Measurements from ENCODE around the gene ARAP2.
"Not testable (repeated sequence)": the region's sequence is repeated elsewhere in the genome, so short reads cannot be mapped to it uniquely, and the experiment has no call there.

Gene ARAP2

DNA sequence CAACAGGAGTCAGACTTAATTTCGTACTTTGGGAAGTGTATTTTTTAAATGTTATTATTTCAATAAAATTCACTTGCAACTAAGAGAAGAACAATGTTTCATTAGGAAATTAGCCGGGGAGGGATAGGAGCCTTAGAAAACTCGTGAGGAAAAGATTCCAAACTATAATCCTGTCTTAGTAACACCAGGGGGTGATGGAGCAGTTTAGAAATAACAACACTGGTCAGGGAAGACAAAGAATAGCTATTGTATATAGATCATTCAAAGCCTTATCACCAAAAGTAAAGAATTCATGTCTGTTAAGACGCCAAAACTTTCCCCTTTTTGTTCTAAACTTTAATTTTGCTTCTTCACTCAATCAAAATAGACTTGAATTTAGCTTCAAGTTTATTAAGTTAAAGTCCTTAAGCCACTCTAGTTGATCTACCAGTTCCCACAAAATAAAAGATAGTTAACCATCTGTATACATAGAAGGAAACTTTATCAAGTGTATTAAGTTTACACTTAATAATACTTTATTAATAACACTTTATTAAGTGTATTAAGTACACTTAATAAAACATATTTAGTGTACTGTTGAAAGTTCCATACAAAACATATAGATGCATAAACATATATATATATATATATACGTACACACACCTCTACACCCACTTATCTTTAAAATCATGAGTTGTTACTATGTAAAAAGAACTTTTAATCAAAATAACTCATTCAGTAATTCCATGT, 60.5 kb downstream of the ARAP2 start:
- DNase-seq (ENCODE audit: low read depth in 2 of 2): no peak

DNA sequence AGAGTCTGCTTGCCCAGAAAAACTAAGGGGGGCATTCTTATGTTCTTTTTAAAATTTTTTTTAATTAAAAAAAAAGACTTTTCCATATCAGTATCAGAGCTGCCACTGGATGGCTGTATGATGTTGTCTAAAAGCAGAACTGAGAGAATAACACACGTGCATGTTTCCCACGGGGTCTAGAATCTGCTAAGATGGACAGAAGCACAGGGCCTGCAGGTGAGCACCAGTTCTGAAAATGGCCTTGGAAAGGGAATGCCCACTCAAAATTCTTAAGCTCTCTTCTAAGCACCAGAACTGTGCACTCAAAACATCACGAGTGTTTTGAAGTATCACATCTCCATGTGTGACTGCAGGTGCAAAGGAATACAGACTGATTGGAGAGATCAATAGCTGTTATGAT, 61.1 kb downstream of the ARAP2 start:
- DNase-seq (ENCODE audit: low read depth in 2 of 2): no peak

GRCh38 chr4:36182315-36182714, 62.0 kb downstream of the ARAP2 start:
- DNase-seq (ENCODE audit: low read depth in 2 of 2): not testable (repeated sequence)

- no peak for DNase-seq (ENCODE audit: low read depth in 2 of 2)
These were observed 64.1 kb downstream of the ARAP2 start for GRCh38 chr4:36180206-36180605.

- no peak for DNase-seq (ENCODE audit: low read depth in 2 of 2)
These were observed 65.8 kb downstream of the ARAP2 start for GRCh38 chr4:36178484-36178883.

- DNase-seq (ENCODE audit: low read depth in 2 of 2): no peak
These were observed 66.4 kb downstream of the ARAP2 start for GRCh38 chr4:36177946-36178345.

- no peak for DNase-seq (ENCODE audit: low read depth in 2 of 2)
These were observed 69.7 kb downstream of the ARAP2 start for GRCh38 chr4:36174570-36174969.

GRCh38 chr4:36173905-36174304, 70.4 kb downstream of the ARAP2 start:
- DNase-seq (ENCODE audit: low read depth in 2 of 2): no peak

- no peak for DNase-seq (ENCODE audit: low read depth in 2 of 2)
These were observed 71.7 kb downstream of the ARAP2 start for GRCh38 chr4:36172656-36173055.

GRCh38 chr4:36168127-36168878, 76.0 kb downstream of the ARAP2 start:
- DNase-seq (ENCODE audit: low read depth in 2 of 2): no peak

DNA sequence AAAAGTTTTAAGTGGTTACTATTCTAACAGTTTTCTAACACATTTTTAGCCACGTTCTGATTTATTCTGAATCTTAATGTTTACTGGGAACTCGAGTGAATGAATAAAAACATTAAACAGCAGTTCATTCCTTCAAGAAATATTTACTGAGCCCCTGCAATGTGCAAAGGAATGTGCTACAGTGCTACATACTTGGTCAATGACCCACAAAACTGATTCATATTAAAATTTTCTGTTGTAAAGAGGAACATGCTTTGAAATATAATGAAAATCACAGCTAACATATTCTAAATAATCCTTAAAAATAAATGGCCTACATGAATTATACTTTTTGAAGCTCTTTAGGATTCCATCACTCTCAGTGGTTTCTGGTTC, 78.7 kb downstream of the ARAP2 start:
- DNase-seq (ENCODE audit: low read depth in 2 of 2): no peak

DNA sequence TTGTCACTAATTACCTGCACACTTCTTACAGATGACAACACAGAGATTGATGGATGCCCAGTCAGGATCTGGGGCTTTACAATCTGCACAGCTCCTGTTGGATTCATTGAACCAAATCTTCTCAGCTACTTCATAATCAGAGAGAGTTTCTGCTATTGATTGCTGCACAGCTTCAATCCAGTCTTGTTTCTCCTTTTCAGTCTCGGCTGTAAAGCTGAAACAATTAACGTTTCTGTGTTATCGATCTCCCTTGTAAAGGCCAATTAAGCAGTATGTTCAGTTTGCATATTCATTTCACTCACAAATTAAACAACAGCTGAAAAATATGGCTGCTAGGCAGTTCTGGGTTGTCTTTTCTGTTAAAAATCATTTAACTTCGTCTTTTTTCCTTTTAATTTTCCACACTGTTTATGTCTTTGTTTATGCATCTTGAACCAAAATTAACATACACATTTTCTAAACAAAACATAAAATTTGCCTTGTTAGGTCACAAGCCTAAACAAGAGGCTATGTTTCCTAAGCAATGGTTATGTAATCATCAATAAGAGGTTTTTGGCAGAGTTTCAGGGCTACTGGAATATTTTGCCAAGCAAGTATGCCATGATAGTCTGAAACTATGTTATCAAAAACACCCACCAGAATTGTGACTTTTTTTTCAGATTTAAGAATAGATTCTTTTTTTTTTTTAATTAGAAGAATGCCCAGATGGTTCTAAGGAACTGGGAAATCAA, 79.2 kb downstream of the ARAP2 start:
- no peak for DNase-seq (ENCODE audit: low read depth in 2 of 2)

- no peak for DNase-seq (ENCODE audit: low read depth in 2 of 2)
These were observed 81.1 kb downstream of the ARAP2 start for GRCh38 chr4:36163198-36163597.

GRCh38 chr4:36159208-36159607, 85.1 kb downstream of the ARAP2 start:
- no peak for DNase-seq (ENCODE audit: low read depth in 2 of 2)

DNA sequence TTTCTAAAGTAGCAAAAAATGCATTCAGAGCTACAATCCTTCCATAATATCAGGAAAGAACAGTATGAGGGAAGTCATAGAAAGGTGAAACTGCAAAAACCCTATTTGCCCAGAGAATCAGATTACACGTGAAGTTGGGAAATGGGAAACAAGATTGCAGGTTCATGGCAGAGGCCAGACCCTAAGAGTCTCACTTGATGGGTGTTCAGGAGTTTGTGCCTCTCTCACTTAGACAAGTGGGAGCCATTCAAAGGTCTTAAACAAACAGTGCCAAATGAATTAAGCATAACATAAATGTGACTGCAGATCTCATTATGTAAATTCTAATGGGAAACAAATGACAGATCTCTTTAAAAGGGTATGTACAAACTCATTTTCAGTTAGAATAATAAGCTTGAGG, 91.6 kb downstream of the ARAP2 start:
- DNase-seq (ENCODE audit: low read depth in 2 of 2): no peak

GRCh38 chr4:36142504-36142903, 101.8 kb downstream of the ARAP2 start:
- DNase-seq (ENCODE audit: low read depth in 2 of 2): no peak

DNA sequence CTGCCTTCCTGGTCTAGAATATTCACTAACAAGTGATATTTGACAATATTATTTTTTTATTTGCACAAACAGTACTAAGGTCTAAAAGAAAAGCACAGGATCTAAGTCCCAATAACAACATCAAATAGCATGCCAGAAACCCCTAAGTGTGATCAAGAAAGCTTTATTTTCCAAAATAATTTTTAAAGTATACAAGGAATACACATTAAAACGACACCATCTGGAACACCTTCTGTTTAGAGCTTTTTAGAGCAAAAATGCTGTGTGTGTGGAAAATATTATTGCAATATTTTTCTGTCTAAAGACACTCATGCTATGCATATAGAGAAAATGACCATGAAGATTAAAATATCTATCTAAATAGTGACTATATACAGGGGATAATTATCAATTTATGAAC, 103.1 kb downstream of the ARAP2 start:
- DNase-seq (ENCODE audit: low read depth in 2 of 2): no peak

DNA sequence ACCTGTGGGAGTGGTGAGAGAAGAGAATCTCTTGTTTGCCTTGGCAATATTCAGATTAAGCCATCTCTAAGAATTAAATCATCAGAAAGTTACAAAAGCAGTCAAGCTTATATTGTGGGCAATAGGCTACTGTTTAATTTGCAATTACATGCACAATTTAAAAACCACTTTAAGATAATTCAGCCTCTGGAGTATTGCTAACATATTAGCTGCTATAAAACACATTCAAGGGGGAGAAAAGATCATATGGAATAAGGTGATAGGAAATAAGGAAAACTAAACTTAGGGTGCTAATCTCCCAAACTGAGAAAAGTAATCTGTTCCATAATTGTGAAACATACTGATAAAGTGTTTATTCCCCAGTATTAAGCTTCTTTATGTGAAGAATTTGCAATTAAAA, 103.9 kb downstream of the ARAP2 start:
- DNase-seq (ENCODE audit: low read depth in 2 of 2): no peak

GRCh38 chr4:36138220-36138619, 106.1 kb downstream of the ARAP2 start:
- no peak for DNase-seq (ENCODE audit: low read depth in 2 of 2)

- DNase-seq (ENCODE audit: low read depth in 2 of 2): no peak
These were observed 107.0 kb downstream of the ARAP2 start for GRCh38 chr4:36137336-36137735.

DNA sequence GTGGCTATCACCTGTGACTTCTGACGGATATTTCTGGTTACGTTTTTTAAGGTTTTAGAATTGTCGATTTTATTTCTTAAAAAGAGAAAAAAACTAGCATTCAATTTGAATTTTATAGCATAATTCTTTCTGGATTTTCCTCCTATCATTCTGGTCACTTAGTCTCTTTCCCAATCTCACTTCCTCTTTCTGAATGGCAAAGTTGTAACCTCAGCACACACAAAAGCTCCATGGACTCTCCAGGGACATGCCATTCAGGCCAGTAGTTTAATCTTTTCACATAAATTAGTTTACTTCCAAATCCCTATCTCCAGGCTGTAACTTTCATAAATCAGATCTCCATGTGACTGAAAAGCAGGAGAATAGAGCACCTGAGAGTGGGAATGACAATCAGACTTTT, 110.7 kb downstream of the ARAP2 start:
- no peak for DNase-seq (ENCODE audit: low read depth in 2 of 2)

DNA sequence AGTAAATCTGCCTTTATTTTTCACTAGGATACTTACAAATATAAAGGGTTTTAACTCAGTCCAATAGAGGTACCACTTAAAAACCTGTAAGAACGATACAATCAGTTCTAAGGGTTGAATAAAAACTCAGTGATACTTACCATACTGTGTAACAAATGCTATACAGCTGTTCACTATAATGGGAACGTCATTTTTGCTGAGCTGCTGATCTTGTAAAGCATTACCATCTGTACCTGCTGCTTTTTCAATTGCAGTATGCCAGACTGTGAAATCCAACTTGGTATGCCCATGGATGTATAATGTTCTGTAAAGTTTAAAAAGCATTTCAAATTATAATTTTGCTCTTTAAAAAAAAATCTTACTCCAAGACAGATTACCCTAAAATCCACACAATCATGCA, 111.2 kb downstream of the ARAP2 start:
- no peak for DNase-seq (ENCODE audit: low read depth in 2 of 2)

- no peak for DNase-seq (ENCODE audit: low read depth in 2 of 2)
These were observed 113.7 kb downstream of the ARAP2 start for GRCh38 chr4:36130641-36131040.
